HG02642 (cell line): ENCODE results near the gene NYAP2.
A peak's percentile ranks its signal among the peaks of the same experiment; 100 is the strongest.

Experiments used
- ATAC-seq: cut with Tn5 transposase; IDR thresholded peaks from one replicate; pipeline ENCODE4 v1.9.1; 2021; ENCODE audit warnings: mild to moderate bottlenecking; ENCODE audit not compliant: unreplicated experiment, poor library complexity

Gene NYAP2

DNA sequence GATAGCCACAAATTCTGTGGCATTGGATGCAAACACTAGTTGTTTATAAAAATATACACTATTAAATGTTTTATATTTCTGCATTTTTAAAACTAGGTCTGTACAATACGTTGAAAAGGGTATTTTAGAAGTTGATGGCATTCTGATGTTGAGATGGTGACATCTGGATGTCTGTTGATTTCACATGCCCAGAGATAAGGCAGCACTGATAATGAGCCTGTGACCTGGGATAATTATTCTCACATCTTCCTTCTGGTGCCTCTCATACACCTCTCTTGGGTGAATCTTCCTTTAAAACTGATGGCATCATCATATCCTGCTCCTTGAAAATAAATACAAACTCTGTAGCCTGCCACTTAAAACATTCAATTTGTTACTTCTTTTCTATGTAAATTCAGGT, 208.6 kb downstream of the NYAP2 start:
- ATAC-seq: no peak

DNA sequence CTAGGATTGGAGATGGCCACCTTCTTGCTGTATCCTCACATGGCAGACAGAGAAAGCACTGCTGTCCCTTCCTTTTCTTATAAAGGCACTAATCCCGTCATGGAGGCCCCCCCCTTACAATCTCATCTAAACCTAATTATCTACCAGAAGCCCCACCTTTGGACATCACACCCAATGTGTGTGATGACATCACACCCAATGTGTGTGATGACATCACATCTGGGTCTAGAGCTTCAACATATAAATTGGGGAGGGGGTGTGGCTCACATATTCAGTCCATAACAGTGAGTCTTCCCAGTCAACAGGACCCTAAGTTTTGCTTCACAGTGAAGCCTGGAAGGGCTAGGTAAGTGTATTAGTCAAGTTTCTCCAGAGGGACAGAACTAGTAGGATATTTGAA, 213.1 kb downstream of the NYAP2 start:
- ATAC-seq: no peak

DNA sequence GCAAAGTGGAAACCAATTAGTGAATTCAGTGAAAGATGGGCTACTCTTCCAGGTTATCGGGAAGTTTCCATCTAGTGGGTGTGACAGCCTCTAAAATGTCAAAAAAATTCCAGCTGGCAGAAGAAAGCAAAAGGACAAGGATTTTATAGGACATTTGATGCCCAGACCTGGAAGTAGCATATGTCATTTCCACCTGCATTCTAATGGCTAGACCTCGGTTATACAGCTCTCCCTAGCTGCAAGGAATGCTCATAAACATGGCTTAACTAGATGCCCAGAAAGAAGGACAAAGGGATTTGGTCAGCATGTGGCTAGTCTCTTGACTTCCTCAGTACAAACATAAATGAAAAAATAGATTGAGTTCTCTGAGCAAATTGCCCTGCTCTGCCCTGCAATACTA, 215.4 kb downstream of the NYAP2 start:
- ATAC-seq: no peak

DNA sequence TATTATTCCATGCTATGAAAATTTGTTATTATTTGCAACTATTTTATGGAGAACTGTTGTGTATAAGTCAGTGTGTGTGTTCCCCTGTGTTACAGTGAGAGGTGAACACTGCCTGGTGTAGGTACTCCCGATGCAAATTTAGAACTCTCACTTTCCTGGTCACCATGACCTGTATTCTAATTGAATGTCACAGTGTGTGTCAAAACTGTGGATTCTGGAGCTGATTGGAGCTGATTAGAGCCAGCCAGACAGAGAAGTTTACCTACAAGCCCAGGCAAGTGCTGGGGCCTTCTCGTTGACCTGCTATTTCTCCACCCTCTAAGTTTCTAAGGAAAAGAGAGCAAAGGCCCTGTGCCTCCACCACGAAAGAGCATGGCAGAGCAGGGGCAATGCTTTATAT, 216.0 kb downstream of the NYAP2 start:
- ATAC-seq: no peak

DNA sequence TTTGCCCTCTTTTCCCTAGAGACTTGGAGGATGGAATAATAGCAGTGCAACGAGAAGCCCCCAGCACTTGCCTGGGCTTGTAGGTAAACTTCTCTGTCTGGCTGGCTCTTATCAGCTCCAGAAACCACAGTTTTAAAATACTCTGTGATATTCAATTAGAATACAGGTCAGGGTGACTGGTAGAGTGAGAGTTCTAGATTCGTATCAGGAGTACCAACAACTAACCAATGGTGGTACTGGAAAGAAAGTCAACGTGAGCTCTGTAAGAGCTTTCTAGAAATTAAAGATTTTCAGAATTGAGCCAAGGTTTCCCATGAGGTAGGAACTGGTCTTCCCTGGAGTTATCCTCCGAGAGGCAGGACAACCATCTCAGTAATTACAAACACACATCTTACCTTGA, 216.9 kb downstream of the NYAP2 start:
- ATAC-seq: no peak

DNA sequence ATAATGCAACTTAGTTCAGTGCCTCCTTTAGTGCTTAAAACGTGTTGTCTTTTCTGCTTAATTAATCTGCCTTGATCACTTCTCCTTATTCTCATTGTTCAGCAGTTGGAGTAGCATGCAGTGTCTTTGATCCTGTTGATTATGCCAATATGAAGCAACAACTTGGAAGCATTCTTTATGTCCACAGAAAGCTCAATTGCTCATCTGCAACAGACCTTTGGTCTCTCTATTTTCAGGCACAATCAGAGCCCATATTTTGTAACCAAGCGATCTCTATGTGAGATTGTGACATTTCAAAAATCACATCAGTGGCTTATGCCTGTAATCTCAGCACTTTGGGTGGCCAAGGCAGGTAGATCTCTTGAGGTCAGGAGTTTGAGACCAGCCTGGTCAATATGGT, 217.3 kb downstream of the NYAP2 start:
- no peak for ATAC-seq

DNA sequence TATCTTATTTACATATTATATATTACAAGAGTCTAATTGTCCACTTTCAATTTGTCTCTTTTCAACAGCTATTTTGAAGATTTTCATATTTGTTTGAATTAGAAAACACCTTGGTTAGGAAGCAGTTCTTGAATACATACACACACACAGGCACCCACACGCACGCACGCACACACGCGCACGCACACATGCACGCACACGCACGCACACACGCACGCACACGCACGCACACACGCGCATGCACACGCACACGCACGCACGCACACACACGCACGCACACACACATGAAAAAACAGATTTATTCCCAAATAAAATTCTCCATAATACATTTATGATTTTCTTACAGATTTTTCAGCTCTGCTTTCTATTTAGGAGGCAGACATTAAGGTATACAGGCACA, 220.7 kb downstream of the NYAP2 start:
- ATAC-seq: no peak

DNA sequence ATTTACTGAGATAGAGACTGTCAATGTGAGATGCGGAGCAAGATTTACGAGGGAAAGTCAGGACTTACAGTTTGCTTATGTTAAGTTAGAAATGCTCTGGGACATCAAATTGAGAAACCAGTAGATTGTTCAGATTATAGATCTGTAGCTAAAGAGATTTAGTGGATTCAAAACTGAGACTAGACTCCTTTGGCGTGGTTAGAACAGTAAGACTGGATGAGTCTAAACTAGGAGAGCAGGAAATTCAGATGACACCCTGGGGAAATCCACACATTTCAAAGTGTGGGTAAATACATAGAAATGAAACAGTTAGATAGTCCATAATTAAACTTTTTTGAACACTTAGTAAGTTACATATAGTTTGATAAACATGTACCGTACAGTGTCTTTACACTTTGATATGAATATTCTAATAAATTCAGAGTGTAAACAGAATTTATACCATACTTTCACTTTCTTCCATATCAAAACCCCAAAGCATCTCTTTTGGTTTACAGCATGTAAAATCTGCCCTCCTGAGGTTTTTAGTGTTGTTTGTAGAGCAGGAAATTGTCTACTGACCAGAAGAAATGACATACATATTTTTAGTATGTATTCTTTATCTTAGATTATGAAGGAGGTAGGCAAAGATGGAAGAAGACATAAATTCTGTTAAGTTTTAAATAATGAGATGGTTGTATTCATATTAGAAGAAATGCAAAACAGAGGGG, 231.5 kb downstream of the NYAP2 start:
- ATAC-seq: no peak

DNA sequence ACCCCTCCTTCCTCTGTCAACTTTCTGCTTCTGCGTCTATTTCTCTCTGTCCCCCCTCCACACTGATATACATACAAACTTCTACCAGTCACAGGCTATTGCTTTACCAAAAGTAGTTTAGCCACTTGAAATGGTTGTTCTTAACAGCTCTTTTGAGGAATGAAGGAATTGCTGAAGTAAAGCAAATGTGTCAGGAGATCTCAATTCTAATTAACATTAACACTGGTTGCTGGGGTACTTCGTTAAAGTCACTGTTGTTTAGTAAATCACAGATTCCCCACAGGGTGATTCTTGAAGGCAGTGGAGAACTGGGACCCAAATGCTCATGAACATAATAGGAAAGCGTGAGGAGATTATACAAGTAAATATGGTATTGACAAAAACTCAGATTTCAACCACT, 232.8 kb downstream of the NYAP2 start:
- ATAC-seq: no peak

DNA sequence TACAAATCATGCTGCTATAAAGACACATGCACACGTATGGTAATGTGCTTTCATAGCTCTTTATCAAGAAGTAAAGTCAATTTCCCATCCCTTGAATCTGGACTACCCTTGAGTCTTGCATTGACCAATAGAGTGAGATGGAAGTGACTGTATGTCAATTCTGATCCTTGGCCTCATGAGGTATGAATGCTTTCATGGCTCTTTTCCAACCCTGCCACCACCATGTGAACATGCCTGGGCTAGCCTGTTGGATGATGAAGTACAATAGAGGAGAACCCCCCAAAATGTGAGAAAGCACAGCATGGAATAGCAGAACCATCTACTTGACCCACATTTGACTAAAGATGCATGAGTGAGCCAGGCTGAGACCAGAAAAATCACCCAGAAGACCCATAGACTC, 237.0 kb downstream of the NYAP2 start:
- no peak for ATAC-seq

DNA sequence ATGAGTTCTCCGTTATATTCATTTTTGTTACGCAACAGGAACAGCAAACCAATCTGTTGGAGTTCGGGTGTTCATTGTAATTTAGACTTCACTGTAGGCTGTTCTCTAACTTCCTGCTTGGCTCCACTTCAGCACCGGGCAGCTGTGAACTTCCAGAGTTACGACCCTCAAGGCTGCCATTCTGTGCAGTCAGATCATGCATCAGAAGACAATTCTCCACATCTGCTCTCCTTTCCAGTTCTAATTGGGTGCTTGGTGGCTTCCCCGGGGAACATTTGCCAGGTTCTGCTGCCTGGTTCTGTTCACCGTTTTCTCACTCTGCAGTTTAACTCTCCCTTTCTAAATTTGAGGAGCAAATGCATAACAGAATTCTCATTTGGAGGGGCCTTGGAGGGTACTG, 237.7 kb downstream of the NYAP2 start:
- ATAC-seq: no peak

DNA sequence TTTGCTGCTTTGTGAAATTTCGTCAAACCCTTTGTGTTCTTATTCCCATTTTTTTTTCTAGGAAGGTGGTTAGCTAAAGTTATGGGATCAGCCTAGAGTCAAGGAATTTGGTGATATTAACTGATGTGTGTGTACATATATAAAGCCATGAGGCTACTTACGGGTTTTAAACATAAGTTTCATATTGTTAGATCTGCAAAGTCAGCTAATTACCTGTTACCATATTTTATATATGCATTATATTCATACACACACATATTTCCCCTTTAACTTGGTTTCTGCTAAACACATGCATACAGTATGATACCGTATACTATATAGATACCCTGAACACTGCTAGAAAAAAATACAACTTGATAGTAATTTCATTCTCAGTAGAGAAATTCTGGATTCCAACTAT, 241.0 kb downstream of the NYAP2 start:
- no peak for ATAC-seq

DNA sequence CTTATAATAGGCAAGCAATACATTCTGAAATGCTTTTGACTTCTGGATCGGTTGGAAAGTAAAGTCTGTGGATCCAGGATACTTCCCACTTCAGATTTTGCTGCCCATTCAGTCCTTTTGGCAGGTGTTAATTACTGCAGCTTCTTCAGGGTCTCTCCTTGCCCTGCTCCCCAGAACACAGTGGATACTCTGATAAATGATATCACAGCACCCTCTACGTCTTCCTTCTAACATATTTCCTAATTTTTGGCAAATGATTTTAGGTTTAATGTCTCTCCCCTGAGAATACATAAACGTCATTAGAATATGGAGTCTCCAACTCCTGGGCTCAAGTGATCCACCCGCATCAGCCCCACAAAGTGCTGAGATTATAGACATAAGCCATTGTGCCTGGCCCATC, 249.8 kb downstream of the NYAP2 start:
- no peak for ATAC-seq

DNA sequence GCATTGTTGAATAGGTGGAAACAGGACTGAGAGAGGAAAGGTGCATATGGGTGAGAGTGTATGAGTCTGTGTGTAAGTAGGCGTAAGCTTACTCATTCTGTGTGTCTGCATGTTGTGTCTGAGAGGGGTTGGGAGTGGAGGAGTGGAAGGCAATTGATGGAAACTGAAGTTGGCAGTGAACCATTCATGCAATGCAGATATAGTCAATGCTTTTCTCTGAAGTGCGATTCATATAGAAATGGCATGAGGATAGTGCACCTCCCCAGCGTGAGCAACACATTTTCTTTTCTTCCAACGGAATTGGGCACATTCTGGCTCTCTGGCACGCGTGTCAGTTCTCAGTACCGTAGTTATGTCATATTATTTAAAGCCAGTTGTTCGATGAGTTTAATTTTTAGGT, 250.5 kb downstream of the NYAP2 start:
- no peak for ATAC-seq

DNA sequence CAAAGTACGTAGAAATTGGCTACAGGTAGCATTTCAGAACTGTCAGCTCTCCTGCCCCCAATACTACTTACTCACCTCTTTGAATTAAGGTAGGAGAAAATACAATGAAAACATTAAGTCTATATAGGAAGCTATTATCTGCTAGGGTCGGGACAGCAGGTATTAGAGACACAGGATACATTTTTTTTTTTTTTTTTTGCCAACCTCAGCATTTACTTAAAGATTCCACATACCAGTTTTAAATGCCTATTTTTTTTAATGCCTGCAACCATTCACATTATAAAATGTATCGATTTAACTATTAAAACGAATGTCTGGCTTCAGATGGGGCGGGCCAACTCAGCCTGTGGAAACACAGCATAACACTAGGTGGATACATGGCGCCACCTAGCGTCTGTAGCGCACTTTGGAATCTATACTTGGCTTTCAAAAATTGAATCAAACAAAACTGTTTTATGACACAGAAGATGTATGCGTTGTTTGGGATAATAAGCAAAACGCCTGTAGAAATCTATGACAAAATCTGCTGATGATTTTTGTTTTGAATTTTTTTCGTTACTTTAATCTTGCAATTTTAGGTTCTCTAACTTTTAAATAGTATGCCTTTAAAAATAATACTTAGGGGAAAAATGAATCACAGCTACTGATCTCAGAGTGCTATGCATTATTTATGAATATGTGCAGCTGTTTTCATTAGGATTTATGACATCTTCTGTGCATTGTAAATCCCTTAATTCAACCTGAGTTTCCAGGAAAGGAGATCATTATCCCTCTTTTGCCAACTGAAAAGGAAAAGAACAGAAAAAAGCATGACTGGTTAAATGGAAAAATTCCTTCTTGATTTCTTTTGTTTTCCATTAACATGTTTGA, 261.0 kb downstream of the NYAP2 start:
- peak; percentile 91 for ATAC-seq

DNA sequence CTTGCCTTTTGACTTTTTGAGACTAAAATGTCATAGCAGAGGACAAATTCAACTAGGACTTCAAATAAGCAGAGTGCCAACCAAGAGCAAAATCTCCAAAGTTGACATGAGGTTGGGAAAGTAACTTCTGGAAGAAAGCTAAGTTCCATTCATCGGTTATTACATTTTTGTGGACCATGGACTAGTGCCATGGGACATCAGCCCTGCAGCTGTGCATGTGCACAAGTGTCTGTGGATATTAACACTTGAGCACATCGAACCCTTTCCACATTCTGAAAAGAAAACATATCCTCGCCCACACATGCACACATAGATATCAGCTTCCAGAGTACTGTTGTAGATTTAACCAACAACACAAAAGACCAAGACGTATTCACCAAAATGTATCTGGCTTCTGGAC, 262.6 kb downstream of the NYAP2 start:
- no peak for ATAC-seq

DNA sequence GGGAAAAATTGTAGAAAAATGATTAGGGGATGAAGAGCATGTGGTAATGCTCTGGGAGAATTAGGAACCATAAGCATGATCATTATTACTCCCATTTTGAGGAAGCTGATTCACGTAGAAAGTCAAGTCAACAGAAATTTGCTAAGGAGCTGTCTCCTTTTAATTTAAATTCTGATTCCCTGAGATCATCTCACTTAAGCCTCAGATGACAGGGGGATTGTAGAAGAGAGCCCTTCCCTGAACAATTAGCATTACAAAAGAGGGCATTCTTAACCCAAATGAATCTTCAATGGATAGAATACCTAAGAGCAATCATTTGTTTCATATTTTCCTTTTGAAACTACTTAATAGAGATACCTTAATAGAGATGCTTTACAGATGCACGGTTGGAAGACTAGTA, 267.9 kb downstream of the NYAP2 start:
- no peak for ATAC-seq

DNA sequence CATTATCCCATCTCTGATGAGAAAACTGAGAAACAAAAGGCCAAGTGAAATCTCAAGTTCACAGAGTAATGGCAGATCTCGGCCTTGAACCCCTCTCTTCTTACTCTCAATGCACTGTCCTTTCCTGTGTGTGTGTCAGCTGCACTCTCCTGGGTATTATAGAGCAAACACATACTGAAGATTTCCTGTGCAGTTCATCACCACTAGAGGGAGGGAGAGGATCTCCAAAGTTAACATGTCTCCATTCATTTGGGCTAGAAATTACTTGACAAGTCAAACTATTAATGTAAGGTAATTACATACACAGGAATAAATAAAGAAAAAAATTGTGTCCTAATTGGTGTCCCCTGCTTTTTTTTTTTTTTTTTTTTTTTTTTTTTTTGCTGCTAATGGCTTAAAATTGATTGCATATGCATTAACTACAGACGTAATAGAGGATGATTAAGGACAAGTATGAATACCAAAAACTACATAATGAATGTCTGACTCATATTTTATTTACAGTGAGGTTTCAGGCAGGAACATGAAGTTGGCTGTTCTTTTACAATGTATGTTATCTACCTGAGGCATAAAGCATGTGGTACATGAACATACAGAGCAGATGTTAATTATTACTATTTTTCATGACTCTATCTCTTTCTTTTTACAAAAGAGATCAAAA, 269.2 kb downstream of the NYAP2 start:
- peak; percentile 93 for ATAC-seq

DNA sequence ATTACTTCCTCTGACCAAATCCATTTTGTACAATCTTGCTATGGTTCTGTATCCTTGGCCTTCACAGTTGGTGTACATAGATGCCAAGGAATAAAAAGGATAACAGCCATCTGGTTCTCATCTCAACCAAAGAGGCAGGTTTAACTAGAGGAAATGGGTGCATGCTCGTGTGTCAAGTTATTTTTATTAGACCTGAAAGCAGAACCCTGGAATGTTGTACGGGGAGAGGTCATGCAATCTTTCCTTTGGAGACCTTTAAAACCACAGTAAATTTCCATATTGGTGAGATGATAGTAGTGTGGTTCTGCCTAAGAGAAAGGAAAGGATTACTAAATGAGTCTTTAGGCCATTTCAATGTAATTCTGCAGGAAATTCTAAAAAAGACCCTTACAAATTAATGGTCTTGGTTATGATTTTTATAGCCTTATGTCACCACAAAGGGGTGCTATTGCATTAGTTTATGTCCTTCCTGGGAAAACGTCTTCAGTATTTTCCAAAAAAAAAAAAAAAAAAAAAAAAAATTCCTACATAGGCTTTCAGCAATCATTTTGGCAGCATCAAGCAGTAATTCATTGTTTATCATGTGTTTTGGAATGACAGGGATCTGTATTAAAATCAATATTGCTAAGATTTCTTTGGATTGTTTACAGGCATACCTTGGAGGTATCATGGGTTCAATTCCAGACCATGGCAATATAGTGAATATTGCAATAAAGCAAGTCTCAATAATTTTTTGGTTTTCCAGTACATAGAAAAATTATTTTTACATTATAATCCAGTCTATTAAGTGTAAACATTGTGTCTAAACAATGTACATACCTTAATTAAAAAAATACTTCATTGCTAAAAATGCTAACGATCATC, 270.8 kb downstream of the NYAP2 start:
- no peak for ATAC-seq

DNA sequence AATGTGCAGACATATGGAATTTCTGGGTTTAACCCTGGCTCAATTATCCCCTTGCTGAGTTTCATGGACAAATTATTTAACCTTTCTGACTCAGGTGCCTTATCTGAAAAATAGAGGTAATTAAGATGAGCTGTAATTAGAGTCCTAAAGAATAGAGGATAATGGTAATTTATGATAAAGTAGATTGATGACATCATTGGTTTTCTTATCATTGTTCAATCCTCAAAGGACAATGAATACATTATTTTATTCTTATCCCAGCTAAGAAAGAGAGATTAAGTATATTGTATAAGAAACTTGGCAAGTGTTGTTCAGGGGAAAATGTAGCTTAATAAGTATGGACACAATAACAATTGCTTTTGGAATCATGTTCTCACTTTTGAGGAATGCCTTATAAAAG, 279.3 kb downstream of the NYAP2 start:
- no peak for ATAC-seq
